ENCODE results near the gene MSANTD2.

DNA sequence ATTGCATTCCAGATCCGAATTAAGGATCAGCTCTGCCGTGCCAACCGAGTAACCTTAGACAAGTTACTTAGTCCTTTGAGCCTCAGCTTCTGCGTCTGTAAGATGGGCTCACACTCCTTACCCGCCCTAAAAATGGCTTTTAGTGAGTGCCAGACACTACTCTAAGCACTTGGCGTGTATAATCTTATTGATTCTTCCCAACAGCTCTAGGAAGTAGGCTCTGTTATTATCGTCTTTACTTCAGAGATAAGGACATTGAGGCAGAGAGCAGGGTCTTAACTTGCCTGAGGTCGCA is 43.4 kb upstream of the MSANTD2 start:
- TF ChIP-seq FOXA1 (IDR thresholded peaks at IDR 0.05) (no peak), FOXM1 (IDR thresholded peaks at IDR 0.05; ENCODE audit: borderline replicate concordance) (no peak), TARDBP (IDR thresholded peaks at IDR 0.05) (no peak), BHLHE40 (IDR thresholded peaks at IDR 0.05; ENCODE audit: borderline replicate concordance) (no peak), SUZ12 (IDR thresholded peaks at IDR 0.05) (no peak), SP1 (IDR thresholded peaks at IDR 0.05) (no peak)
